SK-N-SH treated with all-trans-retinoic acid at 6 μM for 48 hours (cell line): Measurements from ENCODE around the gene CFAP20DC.
"Not testable (repeated sequence)": the region's sequence is repeated elsewhere in the genome, so short reads cannot be mapped to it uniquely, and the experiment has no call there.

Source experiments
- ATAC-seq: fragments of 200-7000 bp; cut with Tn5 transposase; 3 replicates; pipeline ENCODE4 v1.9.1; 2020; ENCODE audit warnings: mild to moderate bottlenecking, moderate library complexity
- ARNTL ChIP-seq: fragments of 450-650 bp; formaldehyde crosslinking; IDR thresholded peaks from 2 replicates; pipeline ENCODE4 v1.5.0; 2020; ENCODE audit warnings: low read depth, mild to moderate bottlenecking, moderate library complexity, borderline replicate concordance
- BACH2 ChIP-seq: fragments of 250-450 bp; sonication (Bioruptor Pico); IDR thresholded peaks from 2 replicates; pipeline ENCODE4 v1.9.0; 2021; ENCODE audit warnings: mild to moderate bottlenecking, borderline replicate concordance
- CSDC2 ChIP-seq: fragments of 250-450 bp; sonication (Bioruptor Pico); IDR thresholded peaks from 2 replicates; pipeline ENCODE4 v1.5.0; 2020; ENCODE audit warnings: mild to moderate bottlenecking, moderate library complexity
- ESRRG ChIP-seq: fragments of 250-450 bp; sonication (Bioruptor Pico); IDR thresholded peaks from 2 replicates; pipeline ENCODE4 v1.6.1; 2021; ENCODE audit warnings: mild to moderate bottlenecking
- ISL1 ChIP-seq: fragments of 250-450 bp; sonication (Bioruptor Pico); IDR thresholded peaks from 2 replicates; pipeline ENCODE4 v2.1.2; 2022; ENCODE audit warnings: mild to moderate bottlenecking, moderate library complexity
- OSR1 ChIP-seq: fragments of 250-450 bp; sonication (Bioruptor Pico); IDR thresholded peaks from 2 replicates; pipeline ENCODE4 v1.8.0; 2022; ENCODE audit warnings: moderate library complexity, mild to moderate bottlenecking, inconsistent platforms
- POU6F1 ChIP-seq: fragments of 250-450 bp; sonication (Bioruptor Pico); IDR thresholded peaks from 2 replicates; pipeline ENCODE4 v1.8.0; 2021; ENCODE audit warnings: low read depth, mild to moderate bottlenecking, moderate library complexity, borderline replicate concordance
- RARB ChIP-seq: fragments of 250-450 bp; sonication (Bioruptor Pico); IDR thresholded peaks from 2 replicates; pipeline ENCODE4 v1.8.0; 2021; ENCODE audit warnings: mild to moderate bottlenecking, moderate library complexity
- SNAI2 ChIP-seq: fragments of 250-450 bp; sonication (Bioruptor Pico); IDR thresholded peaks from 2 replicates; pipeline ENCODE4 v1.5.0; 2020; ENCODE audit warnings: mild to moderate bottlenecking, moderate library complexity
- TCF4 ChIP-seq: fragments of 250-450 bp; sonication (Bioruptor Pico); IDR thresholded peaks from 2 replicates; pipeline ENCODE4 v1.8.0; 2021; ENCODE audit warnings: mild to moderate bottlenecking, moderate library complexity, borderline replicate concordance
- TOX ChIP-seq: fragments of 250-450 bp; sonication (Bioruptor Pico); IDR thresholded peaks from 2 replicates; pipeline ENCODE4 v1.8.0; 2021; ENCODE audit warnings: mild to moderate bottlenecking, moderate library complexity, borderline replicate concordance
- TSHZ2 ChIP-seq: fragments of 250-450 bp; sonication (Bioruptor Pico); IDR thresholded peaks from 2 replicates; pipeline ENCODE4 v1.5.0; 2020; ENCODE audit warnings: mild to moderate bottlenecking, moderate library complexity
- ZNF565 ChIP-seq: fragments of 450-650 bp; formaldehyde crosslinking; conservative IDR thresholded peaks from 2 replicates; pipeline ENCODE4 v1.5.0; 2020; ENCODE audit warnings: low read depth, mild to moderate bottlenecking, moderate library complexity
- ZNF8 ChIP-seq: fragments of 450-650 bp; formaldehyde crosslinking; IDR thresholded peaks from 2 replicates; pipeline ENCODE4 v1.5.0; 2020; ENCODE audit warnings: mild to moderate bottlenecking, moderate library complexity
- TF ChIP-seq, protein P1 (sequence below): fragments of 250-450 bp; sonication (Bioruptor Pico); IDR thresholded peaks from 2 replicates; pipeline ENCODE4 v1.5.1; 2021; ENCODE audit warnings: mild to moderate bottlenecking, moderate library complexity
- TF ChIP-seq, protein P2 (sequence below): fragments of 250-450 bp; sonication (Bioruptor Pico); IDR thresholded peaks from 2 replicates; pipeline ENCODE4 v1.5.1; 2020; ENCODE audit warnings: low read depth, mild to moderate bottlenecking, moderate library complexity
- TF ChIP-seq, protein P3 (sequence below): fragments of 250-450 bp; sonication (Bioruptor Pico); IDR thresholded peaks from 2 replicates; pipeline ENCODE4 v1.8.0; 2020; ENCODE audit warnings: mild to moderate bottlenecking, moderate library complexity, borderline replicate concordance

Gene CFAP20DC

DNA sequence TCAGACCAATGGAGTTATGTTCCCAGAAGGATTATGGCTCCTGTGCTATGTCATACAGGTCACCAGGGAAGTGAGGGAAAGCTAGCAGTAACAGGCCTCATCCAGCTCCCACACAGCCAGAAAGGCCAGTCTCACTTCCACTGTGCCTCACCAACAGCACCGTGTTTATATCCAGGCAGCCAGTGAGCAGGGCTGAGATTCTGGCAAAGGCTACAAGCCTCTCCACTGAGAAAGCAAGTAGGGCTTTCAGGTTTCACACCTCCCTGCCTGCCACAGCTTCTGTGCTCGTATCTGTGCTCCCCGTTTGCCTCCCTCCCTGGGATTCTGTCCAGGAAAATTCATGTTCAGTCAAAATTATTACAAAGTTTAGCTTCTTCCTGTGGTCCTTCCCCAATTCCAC is 14.9 kb upstream of the CFAP20DC start (continued):
- TF ChIP-seq, protein P1, sequence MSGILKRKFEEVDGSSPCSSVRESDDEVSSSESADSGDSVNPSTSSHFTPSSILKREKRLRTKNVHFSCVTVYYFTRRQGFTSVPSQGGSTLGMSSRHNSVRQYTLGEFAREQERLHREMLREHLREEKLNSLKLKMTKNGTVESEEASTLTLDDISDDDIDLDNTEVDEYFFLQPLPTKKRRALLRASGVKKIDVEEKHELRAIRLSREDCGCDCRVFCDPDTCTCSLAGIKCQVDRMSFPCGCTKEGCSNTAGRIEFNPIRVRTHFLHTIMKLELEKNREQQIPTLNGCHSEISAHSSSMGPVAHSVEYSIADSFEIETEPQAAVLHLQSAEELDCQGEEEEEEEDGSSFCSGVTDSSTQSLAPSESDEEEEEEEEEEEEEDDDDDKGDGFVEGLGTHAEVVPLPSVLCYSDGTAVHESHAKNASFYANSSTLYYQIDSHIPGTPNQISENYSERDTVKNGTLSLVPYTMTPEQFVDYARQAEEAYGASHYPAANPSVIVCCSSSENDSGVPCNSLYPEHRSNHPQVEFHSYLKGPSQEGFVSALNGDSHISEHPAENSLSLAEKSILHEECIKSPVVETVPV (CRISPR knock-in tag): no peak
- TF ChIP-seq SNAI2 (no peak), POU6F1 (CRISPR knock-in tag) (no peak), TCF4 (no peak), ZNF8 (CRISPR knock-in tag) (no peak), OSR1 (CRISPR knock-in tag) (no peak), ZNF565 (CRISPR knock-in tag) (no peak)
- TF ChIP-seq, protein P2, sequence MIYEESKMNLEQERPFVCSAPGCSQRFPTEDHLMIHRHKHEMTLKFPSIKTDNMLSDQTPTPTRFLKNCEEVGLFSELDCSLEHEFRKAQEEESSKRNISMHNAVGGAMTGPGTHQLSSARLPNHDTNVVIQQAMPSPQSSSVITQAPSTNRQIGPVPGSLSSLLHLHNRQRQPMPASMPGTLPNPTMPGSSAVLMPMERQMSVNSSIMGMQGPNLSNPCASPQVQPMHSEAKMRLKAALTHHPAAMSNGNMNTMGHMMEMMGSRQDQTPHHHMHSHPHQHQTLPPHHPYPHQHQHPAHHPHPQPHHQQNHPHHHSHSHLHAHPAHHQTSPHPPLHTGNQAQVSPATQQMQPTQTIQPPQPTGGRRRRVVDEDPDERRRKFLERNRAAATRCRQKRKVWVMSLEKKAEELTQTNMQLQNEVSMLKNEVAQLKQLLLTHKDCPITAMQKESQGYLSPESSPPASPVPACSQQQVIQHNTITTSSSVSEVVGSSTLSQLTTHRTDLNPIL (CRISPR knock-in tag): no peak

- TF ChIP-seq, protein P2 (CRISPR knock-in tag): no peak
- TF ChIP-seq BACH2 (no peak), SNAI2 (no peak), ARNTL (CRISPR knock-in tag) (no peak), TOX (CRISPR knock-in tag) (no peak), OSR1 (CRISPR knock-in tag) (no peak)
- no peak for ATAC-seq
Measured at GRCh38 chr3:59064276-59064675, 14.5 kb upstream of the CFAP20DC start.

GRCh38 chr3:59056706-59057105 is 6.9 kb upstream of the CFAP20DC start:
- TF ChIP-seq SNAI2 (no peak), ISL1 (CRISPR knock-in tag) (0 out of 2 replicates have a peak, but pooled peaks have one; percentile 27)
- TF ChIP-seq, all 23 proteins: peak for 1
- ATAC-seq: no peak; the same call in 2 of the 3 replicates

DNA sequence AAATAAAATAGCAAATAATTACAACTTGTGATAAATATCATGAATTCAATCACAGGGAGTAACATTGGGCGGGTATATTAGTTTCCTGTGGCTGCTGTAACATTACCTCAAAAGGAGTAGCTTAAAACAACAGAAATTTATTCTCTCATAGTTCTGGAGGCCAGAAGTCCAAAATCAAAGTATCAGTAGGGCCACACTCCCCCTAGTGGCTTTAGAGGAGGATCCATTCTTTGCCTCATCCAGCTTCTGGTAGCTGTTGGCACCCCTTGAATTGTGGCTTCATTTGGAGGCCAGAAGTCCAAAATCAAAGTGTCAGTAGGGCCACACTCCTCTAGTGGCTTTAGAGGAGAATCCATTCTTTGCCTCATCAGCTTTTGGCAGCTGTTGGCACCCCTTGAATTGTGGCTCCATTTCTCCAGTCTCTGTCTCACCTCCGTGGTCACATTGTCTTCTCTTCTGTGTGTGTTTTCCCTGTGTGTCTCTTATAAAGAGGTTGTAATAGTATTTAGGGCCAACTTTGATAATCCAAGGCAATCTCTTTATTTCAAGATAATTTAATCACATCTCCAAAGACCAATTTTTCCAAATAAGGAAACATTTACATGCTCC is 3.1 kb upstream of the CFAP20DC start:
- no peak for ATAC-seq
- no peak for TF ChIP-seq RARB (CRISPR knock-in tag)
- no peak for TF ChIP-seq POU6F1 (CRISPR knock-in tag)
- no peak for TF ChIP-seq ZNF565 (CRISPR knock-in tag)
- TF ChIP-seq, protein P3, sequence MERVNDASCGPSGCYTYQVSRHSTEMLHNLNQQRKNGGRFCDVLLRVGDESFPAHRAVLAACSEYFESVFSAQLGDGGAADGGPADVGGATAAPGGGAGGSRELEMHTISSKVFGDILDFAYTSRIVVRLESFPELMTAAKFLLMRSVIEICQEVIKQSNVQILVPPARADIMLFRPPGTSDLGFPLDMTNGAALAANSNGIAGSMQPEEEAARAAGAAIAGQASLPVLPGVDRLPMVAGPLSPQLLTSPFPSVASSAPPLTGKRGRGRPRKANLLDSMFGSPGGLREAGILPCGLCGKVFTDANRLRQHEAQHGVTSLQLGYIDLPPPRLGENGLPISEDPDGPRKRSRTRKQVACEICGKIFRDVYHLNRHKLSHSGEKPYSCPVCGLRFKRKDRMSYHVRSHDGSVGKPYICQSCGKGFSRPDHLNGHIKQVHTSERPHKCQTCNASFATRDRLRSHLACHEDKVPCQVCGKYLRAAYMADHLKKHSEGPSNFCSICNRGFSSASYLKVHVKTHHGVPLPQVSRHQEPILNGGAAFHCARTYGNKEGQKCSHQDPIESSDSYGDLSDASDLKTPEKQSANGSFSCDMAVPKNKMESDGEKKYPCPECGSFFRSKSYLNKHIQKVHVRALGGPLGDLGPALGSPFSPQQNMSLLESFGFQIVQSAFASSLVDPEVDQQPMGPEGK: no peak
- no peak for TF ChIP-seq TSHZ2 (CRISPR knock-in tag)
- no peak for TF ChIP-seq CSDC2
- no peak for TF ChIP-seq ESRRG (CRISPR knock-in tag)
- no peak for TF ChIP-seq TCF4
- no peak for TF ChIP-seq OSR1 (CRISPR knock-in tag)
- TF ChIP-seq SNAI2: no peak
- TF ChIP-seq ZNF8 (CRISPR knock-in tag): no peak
- TF ChIP-seq, protein P1 (CRISPR knock-in tag): no peak
- TF ChIP-seq BACH2: no peak
- no peak for TF ChIP-seq ISL1 (CRISPR knock-in tag)
- TF ChIP-seq TOX (CRISPR knock-in tag): no peak
- TF ChIP-seq, all 23 proteins: peak for 0

GRCh38 chr3:59050811-59051414 is 1.1 kb upstream of the CFAP20DC start:
- ATAC-seq: not testable (repeated sequence)
